Activated B cell treated with CpG ODN at 0.5 μM for 24 hours (primary cell): ENCODE data around the gene FARP2. TPM values are rescaled to one million over a fixed set of nuclear protein-coding genes. Genes with fewer than 3 reads are reported as not detected.

Source experiments
- ATAC-seq: fragments of 200-7000 bp; cut with Tn5 transposase; one replicate; pipeline ENCODE4 v1.10.0; 2021; ENCODE audit warnings: low read depth, mild to moderate bottlenecking, moderate library complexity
- CTCF ChIA-PET: fragments of 350-600 bp; sonication (Branson Sonifier 250); formaldehyde crosslinking; loops from one replicate; lab custom pipeline; 2021; ENCODE audit warnings: antibody characterized with exemption; lab: Charles Lee
- POLR2A ChIA-PET: fragments of 350-600 bp; sonication (Branson Sonifier 250); formaldehyde crosslinking; loops from one replicate; lab custom pipeline; 2021; ENCODE audit warnings: antibody characterized with exemption; lab: Charles Lee
- DNase-seq: peaks from one replicate; pipeline ENCODE4 v3.0.0; 2022
- H3K27ac Mint-ChIP-seq: one replicate; pipeline ENCODE4 v1.8.0; 2020; ENCODE audit warnings: mixed read lengths
- H3K27me3 Mint-ChIP-seq: one replicate; pipeline ENCODE4 v1.8.0; 2021; ENCODE audit warnings: mixed read lengths
- H3K36me3 Mint-ChIP-seq: one replicate; pipeline ENCODE4 v1.8.0; 2021; ENCODE audit warnings: low read depth, mixed read lengths
- H3K4me1 Mint-ChIP-seq: one replicate; pipeline ENCODE4 v1.8.0; 2021; ENCODE audit warnings: mixed read lengths
- H3K4me3 Mint-ChIP-seq: one replicate; pipeline ENCODE4 v1.8.0; 2020; ENCODE audit warnings: mild to moderate bottlenecking, mixed read lengths
- H3K9me3 Mint-ChIP-seq: one replicate; pipeline ENCODE4 v1.8.0; 2020; ENCODE audit warnings: mixed read lengths
- intact Hi-C: fragments of 100-400 bp; cut with micrococcal nuclease; formaldehyde crosslinking; loops from one replicate; pipeline ENCODE4 v1.15.1; 2024
- total RNA-seq: library from RNA; stranded (reverse); gene quantifications from 2 replicates; pipeline ENCODE4 v1.2.3, GENCODE V29; 2022
- TF ChIP-seq, protein P1 (sequence below): fragments of 200-600 bp; IDR thresholded peaks from one replicate; pipeline ENCODE4 v1.8.0; 2022; ENCODE audit warnings: antibody characterized with exemption, mild to moderate bottlenecking

FARP2 gene
- total RNA-seq, 1 donor from 2014 or later, result 91.2 TPM

DNA sequence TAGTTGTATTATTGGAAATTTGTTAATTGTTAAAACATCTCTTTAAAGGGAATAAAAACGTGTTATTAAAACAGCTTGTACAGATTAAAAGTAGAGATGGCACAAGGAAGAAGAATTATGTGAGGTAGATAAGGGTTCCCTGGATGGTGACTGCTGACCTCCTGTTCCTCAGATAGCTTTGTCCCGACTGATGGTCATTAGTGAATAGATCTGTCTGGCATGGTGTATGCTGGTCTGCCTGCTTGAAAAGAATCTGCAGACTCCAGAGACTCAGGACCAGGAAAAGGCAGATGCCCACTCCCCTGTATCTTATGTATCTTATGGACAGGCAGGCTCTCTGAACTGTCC lies 5.6 kb upstream of the FARP2 start:
- H3K4me3 Mint-ChIP-seq, result no peak overlapping the region
- POLR2A ChIA-PET, result no interaction called here

DNA sequence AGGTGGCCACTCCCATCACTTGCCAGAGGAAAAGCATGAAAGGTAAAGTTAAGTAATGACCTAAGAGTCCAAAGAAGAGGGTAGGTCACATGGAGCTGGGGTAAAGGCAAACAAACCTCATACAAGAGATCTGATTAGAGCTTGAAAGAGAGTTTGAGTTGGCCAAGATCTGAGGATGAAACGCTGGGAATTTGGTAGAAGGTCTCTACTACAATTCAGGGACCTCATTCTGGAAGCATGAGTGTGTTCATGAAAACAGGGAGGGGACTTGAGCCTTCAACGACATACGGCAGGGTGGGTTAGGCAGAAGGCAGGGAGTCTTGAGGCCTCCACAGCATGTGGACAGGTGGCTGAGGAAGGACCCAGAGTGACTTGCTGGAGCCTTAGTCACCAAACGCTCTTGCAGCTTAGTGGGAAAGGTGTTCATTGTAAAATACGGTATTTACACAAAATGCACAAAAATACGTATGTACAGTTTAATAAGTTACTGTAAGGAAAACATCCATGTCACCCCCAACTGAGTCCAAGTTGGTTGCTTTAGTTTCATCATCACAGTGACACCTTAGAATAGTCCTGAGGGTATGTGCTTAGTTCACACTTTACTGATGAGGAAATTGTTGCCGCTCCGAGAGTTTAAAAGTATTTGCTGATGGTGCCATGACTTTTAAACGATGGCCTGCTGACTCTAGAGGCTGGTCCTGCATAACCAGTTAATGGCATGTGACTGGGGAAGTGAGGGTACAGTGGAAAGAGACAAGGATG lies 5.0 kb upstream of the FARP2 start:
- ChIA-PET CTCF (no interaction called here), POLR2A (no interaction called here)
- Mint-ChIP-seq H3K36me3 (peaks cover 73% of the 10 kb centered on the region), H3K27ac (no peak overlapping the region), H3K4me3 (no peak overlapping the region), H3K4me1 (peaks cover 6% of the 10 kb centered on the region), H3K9me3 (no peaks in the 10 kb centered on the region), H3K27me3 (no peaks in the 10 kb centered on the region)
- DNase-seq (no peak), ATAC-seq (no peak)
- intact Hi-C loops, result no loop called here
- TF ChIP-seq, protein P1, sequence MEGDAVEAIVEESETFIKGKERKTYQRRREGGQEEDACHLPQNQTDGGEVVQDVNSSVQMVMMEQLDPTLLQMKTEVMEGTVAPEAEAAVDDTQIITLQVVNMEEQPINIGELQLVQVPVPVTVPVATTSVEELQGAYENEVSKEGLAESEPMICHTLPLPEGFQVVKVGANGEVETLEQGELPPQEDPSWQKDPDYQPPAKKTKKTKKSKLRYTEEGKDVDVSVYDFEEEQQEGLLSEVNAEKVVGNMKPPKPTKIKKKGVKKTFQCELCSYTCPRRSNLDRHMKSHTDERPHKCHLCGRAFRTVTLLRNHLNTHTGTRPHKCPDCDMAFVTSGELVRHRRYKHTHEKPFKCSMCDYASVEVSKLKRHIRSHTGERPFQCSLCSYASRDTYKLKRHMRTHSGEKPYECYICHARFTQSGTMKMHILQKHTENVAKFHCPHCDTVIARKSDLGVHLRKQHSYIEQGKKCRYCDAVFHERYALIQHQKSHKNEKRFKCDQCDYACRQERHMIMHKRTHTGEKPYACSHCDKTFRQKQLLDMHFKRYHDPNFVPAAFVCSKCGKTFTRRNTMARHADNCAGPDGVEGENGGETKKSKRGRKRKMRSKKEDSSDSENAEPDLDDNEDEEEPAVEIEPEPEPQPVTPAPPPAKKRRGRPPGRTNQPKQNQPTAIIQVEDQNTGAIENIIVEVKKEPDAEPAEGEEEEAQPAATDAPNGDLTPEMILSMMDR, result no peak

More for the DNA sequence above, 5.6 kb upstream of the FARP2 start:
- intact Hi-C loops, result no loop called here
- H3K4me1 Mint-ChIP-seq, result peaks cover 6% of the 10 kb centered on the region
- no peaks in the 10 kb centered on the region for H3K27me3 Mint-ChIP-seq
- DNase-seq (no peak), ATAC-seq (no peak)
- TF ChIP-seq, protein P1, result no peak
- peaks cover 79% of the 10 kb centered on the region for H3K36me3 Mint-ChIP-seq
- no peaks in the 10 kb centered on the region for H3K9me3 Mint-ChIP-seq
- H3K27ac Mint-ChIP-seq, result no peak overlapping the region
- CTCF ChIA-PET, result no interaction called here

DNA sequence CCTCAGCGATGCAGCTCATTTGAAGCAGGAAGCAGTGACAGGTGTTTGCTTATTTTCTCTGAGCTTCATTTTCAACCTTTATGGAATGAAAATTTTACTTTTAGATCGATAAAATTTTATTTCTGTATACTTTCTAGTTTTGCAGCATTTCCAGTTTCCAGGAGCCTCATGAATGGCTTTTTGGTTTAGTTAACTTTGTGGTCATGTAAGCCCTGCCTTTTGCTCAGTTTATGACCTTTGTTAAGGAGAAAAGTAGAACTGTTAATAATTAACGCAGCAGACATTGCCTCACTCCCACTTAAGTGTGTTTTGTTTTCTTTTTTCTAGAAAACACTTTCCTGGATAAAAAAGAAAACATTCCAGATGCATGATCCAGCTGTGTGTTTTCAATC lies 4.4 kb upstream of the FARP2 start:
- Mint-ChIP-seq H3K4me3 (no peak overlapping the region), H3K27ac (no peak overlapping the region), H3K9me3 (no peaks in the 10 kb centered on the region), H3K27me3 (no peaks in the 10 kb centered on the region), H3K4me1 (peaks cover 6% of the 10 kb centered on the region), H3K36me3 (peaks cover 70% of the 10 kb centered on the region)
- intact Hi-C loops, result no loop called here
- POLR2A ChIA-PET, result no interaction called here
- CTCF ChIA-PET, result no interaction called here
- TF ChIP-seq, protein P1, result no peak
- DNase-seq (no peak), ATAC-seq (no peak)

- Mint-ChIP-seq H3K27ac (no peak overlapping the region), H3K27me3 (no peaks in the 10 kb centered on the region), H3K4me3 (no peak overlapping the region), H3K9me3 (no peaks in the 10 kb centered on the region), H3K4me1 (peaks cover 12% of the 10 kb centered on the region), H3K36me3 (peaks cover 67% of the 10 kb centered on the region)
- TF ChIP-seq, protein P1, result no peak
- intact Hi-C loops, result no loop called here
- ChIA-PET CTCF (no interaction called here), POLR2A (no interaction called here)
- DNase-seq (no peak), ATAC-seq (no peak)
Observed at GRCh38 chr2:241352227-241352626, 3.9 kb upstream of the FARP2 start.

DNA sequence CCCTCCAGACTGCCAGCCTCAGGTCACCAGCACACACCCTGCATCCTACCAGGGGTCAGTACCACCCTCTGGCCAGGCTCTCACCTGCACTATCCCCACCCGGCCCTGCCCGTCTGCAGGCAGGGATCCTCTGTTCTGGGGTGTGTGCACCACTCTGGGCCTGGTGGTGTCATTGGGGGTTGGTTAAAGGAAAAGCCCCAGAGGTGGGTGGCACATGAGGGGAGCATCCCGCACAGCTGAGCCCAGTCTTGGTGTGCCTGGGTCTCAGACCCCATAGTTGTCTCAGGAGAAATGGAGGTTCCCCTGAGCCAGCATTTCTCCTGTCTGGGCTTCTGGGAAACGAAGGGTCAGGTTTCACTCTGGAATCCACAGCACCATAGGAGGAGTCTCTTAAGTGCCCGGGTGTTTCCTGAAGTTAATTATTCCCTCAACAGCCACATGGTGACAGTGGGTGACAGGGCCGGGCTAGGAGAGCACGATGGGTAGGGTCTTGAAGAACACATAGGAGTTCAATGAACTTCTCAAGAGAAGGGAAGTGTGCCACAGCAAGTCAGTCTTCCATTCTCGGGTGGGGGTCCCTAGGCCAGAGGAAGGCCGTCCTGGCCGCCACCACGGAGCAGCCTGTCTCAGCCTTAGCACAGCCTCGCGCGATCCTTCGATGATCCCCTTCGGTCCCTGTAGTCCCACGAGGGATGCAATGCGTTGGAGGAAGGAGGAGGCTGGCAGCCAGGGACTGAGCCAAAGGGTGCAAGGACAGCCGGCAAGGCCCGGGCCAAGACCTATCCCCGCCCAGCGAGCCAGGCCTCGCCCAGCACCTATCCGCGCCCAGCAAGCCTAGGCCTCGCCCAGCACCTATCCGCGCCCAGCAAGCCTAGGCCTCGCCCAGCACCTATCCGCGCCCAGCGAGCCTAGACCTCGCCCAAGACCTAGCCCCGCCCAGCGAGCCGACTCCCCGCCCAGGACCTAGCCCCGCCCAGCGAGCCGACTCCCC lies 1.1 kb upstream of the FARP2 start:
- TF ChIP-seq, protein P1, result no peak
- intact Hi-C loops, result loop anchor here (5.0 kb wide), 7 partner anchors 83 to 793 kb away; partner anchors contain the start of genes DTYMK and DUSP28
- Mint-ChIP-seq H3K4me3 (peak overlapping the region; percentile 41), H3K27ac (peak overlapping the region; percentile 63), H3K9me3 (no peaks in the 10 kb centered on the region), H3K36me3 (peaks cover 45% of the 10 kb centered on the region), H3K4me1 (peaks cover 40% of the 10 kb centered on the region), H3K27me3 (no peaks in the 10 kb centered on the region)
- ChIA-PET CTCF (no interaction called here), POLR2A (interaction anchor here (1.5 to 1.6 kb wide), 2 partner anchors 39 to 40 kb away, joined by 6 read pairs; no protein-coding TSS in a partner anchor)
- ATAC-seq (peak; percentile 10), DNase-seq (peak; percentile 60)
